HG03095 (cell line): ENCODE results near the gene PDE1C.

Source experiments
- ATAC-seq: cut with Tn5 transposase; IDR thresholded peaks from one replicate; pipeline ENCODE4 v1.9.1; 2021; ENCODE audit warnings: moderate library complexity; ENCODE audit not compliant: unreplicated experiment

PDE1C gene

GRCh38 chr7:31950091-31950755, 120.0 kb downstream of the PDE1C start:
- no peak for ATAC-seq

- ATAC-seq = no peak
Measured at GRCh38 chr7:31948029-31948428, 122.2 kb downstream of the PDE1C start.

- ATAC-seq = no peak
Measured at GRCh38 chr7:31940167-31940566, 130.0 kb downstream of the PDE1C start.

- ATAC-seq = no peak
Measured at GRCh38 chr7:31939076-31939475, 131.1 kb downstream of the PDE1C start.

- ATAC-seq = no peak
Measured at GRCh38 chr7:31938650-31939049, 131.6 kb downstream of the PDE1C start.

- no peak for ATAC-seq
Measured at GRCh38 chr7:31937982-31938381, 132.2 kb downstream of the PDE1C start.

- ATAC-seq = no peak
Measured at GRCh38 chr7:31935124-31936054, 134.8 kb downstream of the PDE1C start.

- no peak for ATAC-seq
Measured at GRCh38 chr7:31934551-31934950, 135.7 kb downstream of the PDE1C start.

GRCh38 chr7:31933481-31933880, 136.7 kb downstream of the PDE1C start:
- no peak for ATAC-seq

GRCh38 chr7:31926991-31927584, 143.1 kb downstream of the PDE1C start:
- no peak for ATAC-seq

GRCh38 chr7:31925753-31926454, 144.3 kb downstream of the PDE1C start:
- no peak for ATAC-seq

- ATAC-seq = no peak
Measured at GRCh38 chr7:31924251-31924650, 146.0 kb downstream of the PDE1C start.

GRCh38 chr7:31922848-31923247, 147.4 kb downstream of the PDE1C start:
- ATAC-seq = no peak

- no peak for ATAC-seq
Measured at GRCh38 chr7:31921047-31921446, 149.2 kb downstream of the PDE1C start.

- no peak for ATAC-seq
Measured at GRCh38 chr7:31919678-31920369, 150.4 kb downstream of the PDE1C start.

GRCh38 chr7:31918706-31919393, 151.4 kb downstream of the PDE1C start:
- no peak for ATAC-seq

- ATAC-seq = no peak
Measured at GRCh38 chr7:31917256-31917655, 153.0 kb downstream of the PDE1C start.

- no peak for ATAC-seq
Measured at GRCh38 chr7:31910191-31910590, 160.0 kb downstream of the PDE1C start.

- no peak for ATAC-seq
Measured at GRCh38 chr7:31906479-31907171, 163.6 kb downstream of the PDE1C start.
